B cell (primary cell): Measurements from ENCODE around the gene GMCL1. TPM values are rescaled to one million over a fixed set of nuclear protein-coding genes. Genes with fewer than 3 reads are reported as not detected.
"Not testable (repeated sequence)": the region's sequence is repeated elsewhere in the genome, so short reads cannot be mapped to it uniquely, and the experiment has no call there.

Source experiments
- ATAC-seq: fragments of 200-7000 bp; cut with Tn5 transposase; one replicate; pipeline ENCODE4 v1.10.0; 2021; ENCODE audit warnings: low read depth, mild to moderate bottlenecking, moderate number of reproducible peaks, moderate library complexity
- CTCF ChIA-PET: fragments of 350-600 bp; sonication (Branson Sonifier 250); formaldehyde crosslinking; loops from one replicate; lab custom pipeline; 2021; ENCODE audit warnings: antibody characterized with exemption, inconsistent platforms; lab: Charles Lee
- POLR2A ChIA-PET: fragments of 350-600 bp; sonication (Branson Sonifier 250); formaldehyde crosslinking; loops from one replicate; lab custom pipeline; 2021; ENCODE audit warnings: antibody characterized with exemption; lab: Charles Lee
- DNase-seq: peaks from one replicate; pipeline ENCODE4 v3.0.0; 2013
- H2AFZ ChIP-seq: 2 replicates; pipeline ENCODE4 v1.6.1; 2012; ENCODE audit warnings: mild to moderate bottlenecking, low read depth, low read length; ENCODE audit not compliant: insufficient read depth, poor library complexity, severe bottlenecking
- H3K27ac ChIP-seq, 2 donors: 1 replicate in 1 of 2; 2 replicates in 1 of 2; pipeline ENCODE4 v1.5.1; 2012 to 2013; ENCODE audit warnings: low read length in 2 of 2, mild to moderate bottlenecking in 2 of 2, moderate library complexity in 1 of 2
- H3K27me3 ChIP-seq, 4 experiments: fragments of 200-600 bp in 1 of 4; sonication (generic) in 1 of 4; replicated peaks in 1 of 4; 1 replicate in 2 of 4; 2 replicates in 2 of 4; pipeline versions ENCODE4 v1.6.1 to v1.7.0; 2013 to 2016; ENCODE audit warnings: low read length in 3 of 4, mild to moderate bottlenecking in 2 of 4, mixed read lengths in 1 of 4, moderate library complexity in 1 of 4; ENCODE audit not compliant: insufficient read depth in 4 of 4, control insufficient read depth in 3 of 4; ENCODE audit errors: control extremely low read depth in 1 of 4
- H3K36me3 ChIP-seq, 2 experiments: replicated peaks in 1 of 2; 1 replicate in 1 of 2; 2 replicates in 1 of 2; pipeline versions ENCODE4 v1.6.1 to v1.7.1; 2013; ENCODE audit warnings: low read length in 1 of 2; ENCODE audit not compliant: insufficient read depth in 2 of 2, control insufficient read depth in 1 of 2; ENCODE audit errors: control extremely low read depth in 1 of 2, extremely low read depth in 1 of 2
- H3K4me1 ChIP-seq, 2 donors: fragments of 200-600 bp in 1 of 2; sonication (generic) in 1 of 2; 1 replicate in 1 of 2; 2 replicates in 1 of 2; pipeline versions ENCODE4 v1.5.1 to v1.6.1; 2013 to 2017; ENCODE audit warnings: low read length in 2 of 2; ENCODE audit not compliant: control insufficient read depth in 2 of 2, insufficient read depth in 2 of 2
- H3K4me2 ChIP-seq: replicated peaks from 2 replicates; pipeline ENCODE3; 2012; ENCODE audit warnings: mild to moderate bottlenecking, low read depth, low read length; ENCODE audit not compliant: poor library complexity, severe bottlenecking
- H3K4me3 ChIP-seq, 5 experiments: fragments of 200-600 bp in 1 of 5; sonication (generic) in 1 of 5; 1 replicate in 3 of 5; 2 replicates in 2 of 5; pipeline versions ENCODE4 v1.5.1 to v1.7.0; 2011 to 2016; ENCODE audit warnings: low read length in 4 of 5, mild to moderate bottlenecking in 4 of 5, low read depth in 2 of 5, control low read depth in 1 of 5, moderate library complexity in 1 of 5; ENCODE audit not compliant: insufficient read depth in 1 of 5; ENCODE audit errors: control extremely low read depth in 1 of 5, extremely low read depth in 1 of 5
- H3K79me2 ChIP-seq: fragments of 200-600 bp; sonication (generic); one replicate; pipeline ENCODE4 v1.6.0; 2016; ENCODE audit warnings: low read length; ENCODE audit not compliant: control insufficient read depth, insufficient read depth
- H3K9ac ChIP-seq: fragments of 200-600 bp; sonication (generic); 2 replicates; pipeline ENCODE4 v1.6.1; 2017; ENCODE audit warnings: mild to moderate bottlenecking, low read length, moderate library complexity
- H3K9me3 ChIP-seq, 3 donors: one replicate each; pipeline versions ENCODE4 v1.6.1 to v1.7.1; 2013; ENCODE audit warnings: low read length in 2 of 3; ENCODE audit not compliant: control insufficient read depth in 2 of 3, insufficient read depth in 1 of 3; ENCODE audit errors: control extremely low read depth in 1 of 3
- H4K20me1 ChIP-seq: 2 replicates; pipeline ENCODE4 v1.6.0; 2012; ENCODE audit warnings: mild to moderate bottlenecking, low read length; ENCODE audit not compliant: insufficient read depth, control insufficient read depth, poor library complexity, severe bottlenecking
- H3K27ac Mint-ChIP-seq: one replicate; pipeline ENCODE4 v1.8.0; 2021; ENCODE audit warnings: mixed read lengths
- H3K27me3 Mint-ChIP-seq: one replicate; pipeline ENCODE4 v1.8.0; 2021; ENCODE audit warnings: mixed read lengths
- H3K4me1 Mint-ChIP-seq: one replicate; pipeline ENCODE4 v1.8.0; 2021; ENCODE audit warnings: mixed read lengths
- H3K4me3 Mint-ChIP-seq: one replicate; pipeline ENCODE4 v1.8.0; 2021; ENCODE audit warnings: mixed read lengths
- H3K9me3 Mint-ChIP-seq: one replicate; pipeline ENCODE4 v1.8.0; 2022; ENCODE audit warnings: mixed read lengths; ENCODE audit not compliant: insufficient read depth
- EZH2 ChIP-seq: IDR thresholded peaks from 2 replicates; pipeline ENCODE4 v1.6.1; 2012; ENCODE audit warnings: borderline replicate concordance, low read depth, mild to moderate bottlenecking, moderate library complexity, low read length; ENCODE audit not compliant: insufficient read depth, poor library complexity, severe bottlenecking
- WGBS: methylation state at CpG from one replicate; pipeline ENCODE4 v1.1.5; 2013; ENCODE audit warnings: missing lambda C conversion rate; ENCODE audit not compliant: insufficient coverage; 5-methylcytosine and 5-hydroxymethylcytosine counted together
- intact Hi-C: fragments of 100-400 bp; cut with micrococcal nuclease; formaldehyde crosslinking; loops from one replicate; pipeline ENCODE4 v1.10.0; 2022
- polyA plus RNA-seq: library from polyadenylated mRNA; depleted of rRNA; stranded (reverse); fragments of >200 nt; gene quantifications from 2 replicates; pipeline ENCODE4 v1.2.3, GENCODE V29; 2012
- total RNA-seq, 2 donors: library from RNA; stranded (reverse); fragments of 120-200 nt in 1 of 2; gene quantifications; 1 replicate in 1 of 2; 2 replicates in 1 of 2; pipeline versions ENCODE4 v1.2.3 to v1.2.4, GENCODE V29; 2013 to 2022
- TF ChIP-seq, protein P1 (sequence below): fragments of 200-600 bp; IDR thresholded peaks from one replicate; pipeline ENCODE4 v1.8.0; 2022; ENCODE audit warnings: antibody characterized with exemption, mild to moderate bottlenecking

The GMCL1 gene
- total and polyA plus RNA-seq, 2 donors (not counting 1 experiment from before 2014, with no cell fraction given) = 6.0 to 26.3 TPM

DNA sequence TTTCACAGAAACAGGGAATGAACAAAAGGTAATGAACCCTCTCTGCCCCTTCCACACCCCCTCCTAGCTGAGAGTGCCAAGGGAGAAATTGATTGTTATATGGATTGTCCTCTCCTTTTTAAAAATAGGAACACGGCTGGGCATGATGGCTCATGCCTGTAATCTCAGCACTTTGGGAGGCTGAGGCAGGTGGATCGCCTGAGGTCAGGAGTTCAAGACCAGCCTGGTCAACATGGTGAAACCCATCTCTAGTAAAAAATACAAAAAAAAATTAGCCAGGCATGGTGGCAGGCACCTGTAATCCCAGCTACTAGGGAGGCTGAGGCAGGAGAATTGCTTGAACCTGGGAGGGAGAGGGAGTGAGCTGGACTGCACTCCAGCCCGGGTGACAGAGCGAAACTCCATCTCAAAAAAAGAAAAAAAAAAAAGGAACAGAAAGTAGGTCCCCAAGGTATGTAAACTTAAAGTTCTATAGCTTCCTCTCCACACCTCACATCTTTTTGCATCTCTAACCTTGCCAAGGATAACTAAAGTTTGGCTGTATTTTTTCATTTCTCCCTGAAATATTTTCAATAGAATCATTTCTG, 26.6 kb upstream of the GMCL1 start:
- not testable (repeated sequence) for H2AFZ ChIP-seq, H3K9me3 Mint-ChIP-seq, H3K27me3 Mint-ChIP-seq, H3K27ac ChIP-seq, H3K9me3 ChIP-seq, H3K27me3 ChIP-seq, H4K20me1 ChIP-seq
- peaks cover 59% of the 10 kb centered on the region for H3K4me1 Mint-ChIP-seq
- H3K36me3 ChIP-seq = peaks cover 1 to 11% of the 10 kb centered on the region in 2 experiments
- ChIA-PET CTCF (interaction anchor here (0.6 to 8.9 kb wide), 6 partner anchors 13 to 896 kb away, joined by 3 to 76 read pairs (median 4); no protein-coding TSS in a partner anchor), POLR2A (interaction anchor here (0.7 kb wide), 1 partner anchor 83 kb away, joined by 3 read pairs; no protein-coding TSS in a partner anchor)
- ATAC-seq (peak; percentile 66), DNase-seq (peak; percentile 53)
- H3K9ac ChIP-seq = peak overlapping the region; percentile 24
- peaks cover 17% of the 10 kb centered on the region for H3K79me2 ChIP-seq
- H3K4me3 ChIP-seq = peak overlapping the region in 1 of 5 experiments; percentile 31
- peak overlapping the region; percentile 40 for H3K4me3 Mint-ChIP-seq
- H3K4me2 ChIP-seq = peak overlapping the region; percentile 68
- peaks cover 59 to 68% of the 10 kb centered on the region in 2 donors for H3K4me1 ChIP-seq
- intact Hi-C loops = loop anchor here (2.0 to 5.0 kb wide), 2 partner anchors 14 to 61 kb away; partner anchors contain the start of gene ANXA4
- no CpG with 5 or more reads among the region's 4 CpGs for WGBS
- peak overlapping the region; percentile 11 for H3K27ac Mint-ChIP-seq

DNA sequence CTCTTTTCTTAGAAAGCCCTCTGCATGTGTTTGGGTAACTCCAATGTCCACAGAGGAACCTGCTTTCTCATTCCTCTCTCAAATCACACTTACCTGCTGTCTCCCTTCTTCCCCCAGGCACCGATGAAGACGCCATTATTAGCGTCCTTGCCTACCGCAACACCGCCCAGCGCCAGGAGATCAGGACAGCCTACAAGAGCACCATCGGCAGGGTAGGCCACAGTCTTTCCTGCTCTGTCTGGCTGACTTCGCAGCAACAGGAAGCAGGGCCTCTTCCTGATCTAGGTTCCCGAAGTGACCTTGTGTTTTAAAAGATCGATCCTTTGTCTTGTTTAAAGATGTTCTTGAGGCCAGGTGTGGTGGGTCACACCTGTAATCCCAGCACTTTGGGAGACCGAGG, 25.0 kb upstream of the GMCL1 start:
- peak overlapping the region; percentile 30 for H3K4me3 Mint-ChIP-seq
- DNase-seq = no peak
- no peaks in the 10 kb centered on the region for H3K27me3 Mint-ChIP-seq
- no peaks in the 10 kb centered on the region for H3K9me3 Mint-ChIP-seq
- TF ChIP-seq, protein P1, sequence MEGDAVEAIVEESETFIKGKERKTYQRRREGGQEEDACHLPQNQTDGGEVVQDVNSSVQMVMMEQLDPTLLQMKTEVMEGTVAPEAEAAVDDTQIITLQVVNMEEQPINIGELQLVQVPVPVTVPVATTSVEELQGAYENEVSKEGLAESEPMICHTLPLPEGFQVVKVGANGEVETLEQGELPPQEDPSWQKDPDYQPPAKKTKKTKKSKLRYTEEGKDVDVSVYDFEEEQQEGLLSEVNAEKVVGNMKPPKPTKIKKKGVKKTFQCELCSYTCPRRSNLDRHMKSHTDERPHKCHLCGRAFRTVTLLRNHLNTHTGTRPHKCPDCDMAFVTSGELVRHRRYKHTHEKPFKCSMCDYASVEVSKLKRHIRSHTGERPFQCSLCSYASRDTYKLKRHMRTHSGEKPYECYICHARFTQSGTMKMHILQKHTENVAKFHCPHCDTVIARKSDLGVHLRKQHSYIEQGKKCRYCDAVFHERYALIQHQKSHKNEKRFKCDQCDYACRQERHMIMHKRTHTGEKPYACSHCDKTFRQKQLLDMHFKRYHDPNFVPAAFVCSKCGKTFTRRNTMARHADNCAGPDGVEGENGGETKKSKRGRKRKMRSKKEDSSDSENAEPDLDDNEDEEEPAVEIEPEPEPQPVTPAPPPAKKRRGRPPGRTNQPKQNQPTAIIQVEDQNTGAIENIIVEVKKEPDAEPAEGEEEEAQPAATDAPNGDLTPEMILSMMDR = no peak
- no peak for TF ChIP-seq EZH2
- H3K4me2 ChIP-seq = peak overlapping the region; percentile 68
- H3K9ac ChIP-seq = peak overlapping the region; percentile 35
- H3K9me3 ChIP-seq = no peaks in the 10 kb centered on the region
- no peaks in the 10 kb centered on the region for H3K27me3 ChIP-seq
- H3K4me3 ChIP-seq = no peak overlapping the region
- ATAC-seq = no peak
- ChIA-PET POLR2A (no interaction called here), CTCF (interaction anchor here (1.7 to 8.9 kb wide), 3 partner anchors 12 to 90 kb away, joined by 4 to 76 read pairs (median 31); no protein-coding TSS in a partner anchor)
- H3K4me1 Mint-ChIP-seq = peaks cover 44% of the 10 kb centered on the region
- no peak overlapping the region for H3K27ac ChIP-seq
- peak overlapping the region; percentile 17 for H3K27ac Mint-ChIP-seq
- H2AFZ ChIP-seq = peak overlapping the region; percentile 45
- H4K20me1 ChIP-seq = no peaks in the 10 kb centered on the region
- intact Hi-C loops = loop anchor here (5.0 kb wide), 1 partner anchor 62 kb away; the partner anchor contains the start of gene ANXA4
- peaks cover 44 to 53% of the 10 kb centered on the region in 2 donors for H3K4me1 ChIP-seq
- H3K36me3 ChIP-seq = peaks cover 1 to 15% of the 10 kb centered on the region in 2 experiments
- WGBS = 44% methylated on average over 10 of the region's 11 CpGs
- H3K79me2 ChIP-seq = peaks cover 11% of the 10 kb centered on the region
